ENCODE measurements around the gene SOSTDC1.
"Not testable (repeated sequence)": the region's sequence is repeated elsewhere in the genome, so short reads cannot be mapped to it uniquely, and the experiment has no call there.

Gene SOSTDC1

GRCh38 chr7:16465469-16466361, at the start of gene SOSTDC1:
Gene SOSTDC1, minus strand, starts transcription at chr7:16465738. Its CDS starts 70 bp downstream, at chr7:16465668.
- Histone ChIP-seq H3K4me1 (ENCODE audit: insufficient read depth, low read length) (peaks cover 31% of the 10 kb centered on the region; the same call in 1 of the 2 replicates), H3K27me3 (ENCODE audit: insufficient read depth, low read length) (no peaks in the 10 kb centered on the region), H3K36me3 (ENCODE audit: insufficient read depth, low read depth, low read length) (no peaks in the 10 kb centered on the region), H3K9ac (ENCODE audit: low read depth, low read length) (peak within 1 kb of the TSS; percentile 19; the same call in 1 of the 2 replicates), H3K9me3 (ENCODE audit: insufficient read depth, low read depth, low read length) (no peaks in the 10 kb centered on the region), H3K27ac (ENCODE audit: low read length) (no peak within 1 kb of the TSS), H3K4me3 (ENCODE audit: low read length) (peak within 1 kb of the TSS; percentile 35)

GRCh38 chr7:16514729-16515128, 49.2 kb upstream of the SOSTDC1 start:
- Histone ChIP-seq H3K36me3 (ENCODE audit: insufficient read depth, low read depth, low read length) (no peaks in the 10 kb centered on the region), H3K9ac (ENCODE audit: low read depth, low read length) (no peak overlapping the region), H3K4me1 (ENCODE audit: insufficient read depth, low read length) (no peaks in the 10 kb centered on the region), H3K9me3 (ENCODE audit: insufficient read depth, low read depth, low read length) (no peaks in the 10 kb centered on the region), H3K27ac (ENCODE audit: low read length) (no peak overlapping the region), H3K27me3 (ENCODE audit: insufficient read depth, low read length) (no peaks in the 10 kb centered on the region), H3K4me3 (ENCODE audit: low read length) (no peak overlapping the region)

GRCh38 chr7:16514271-16514670, 48.7 kb upstream of the SOSTDC1 start:
- Histone ChIP-seq H3K9me3 (ENCODE audit: insufficient read depth, low read depth, low read length) (no peaks in the 10 kb centered on the region), H3K4me3 (ENCODE audit: low read length) (no peak overlapping the region), H3K4me1 (ENCODE audit: insufficient read depth, low read length) (no peaks in the 10 kb centered on the region), H3K36me3 (ENCODE audit: insufficient read depth, low read depth, low read length) (no peaks in the 10 kb centered on the region), H3K9ac (ENCODE audit: low read depth, low read length) (no peak overlapping the region), H3K27me3 (ENCODE audit: insufficient read depth, low read length) (no peaks in the 10 kb centered on the region), H3K27ac (ENCODE audit: low read length) (no peak overlapping the region)

- Histone ChIP-seq H3K36me3 (ENCODE audit: insufficient read depth, low read depth, low read length) (no peaks in the 10 kb centered on the region), H3K4me1 (ENCODE audit: insufficient read depth, low read length) (no peaks in the 10 kb centered on the region), H3K4me3 (ENCODE audit: low read length) (no peak overlapping the region), H3K27me3 (ENCODE audit: insufficient read depth, low read length) (no peaks in the 10 kb centered on the region), H3K9me3 (ENCODE audit: insufficient read depth, low read depth, low read length) (no peaks in the 10 kb centered on the region), H3K9ac (ENCODE audit: low read depth, low read length) (no peak overlapping the region), H3K27ac (ENCODE audit: low read length) (no peak overlapping the region)
Observed at GRCh38 chr7:16512097-16512496, 46.6 kb upstream of the SOSTDC1 start.

- no peaks in the 10 kb centered on the region for H3K9me3 ChIP-seq (ENCODE audit: insufficient read depth, low read depth, low read length)
- no peak overlapping the region for H3K4me3 ChIP-seq (ENCODE audit: low read length)
- no peak overlapping the region for H3K9ac ChIP-seq (ENCODE audit: low read depth, low read length)
- H3K27me3 ChIP-seq (ENCODE audit: insufficient read depth, low read length) = no peaks in the 10 kb centered on the region
- H3K4me1 ChIP-seq (ENCODE audit: insufficient read depth, low read length) = no peaks in the 10 kb centered on the region
- H3K36me3 ChIP-seq (ENCODE audit: insufficient read depth, low read depth, low read length) = no peaks in the 10 kb centered on the region
- H3K27ac ChIP-seq (ENCODE audit: low read length) = no peak overlapping the region
Observed at GRCh38 chr7:16511314-16511713, 45.8 kb upstream of the SOSTDC1 start.

GRCh38 chr7:16509829-16510228, 44.3 kb upstream of the SOSTDC1 start:
- H3K9me3 ChIP-seq (ENCODE audit: insufficient read depth, low read depth, low read length) = no peaks in the 10 kb centered on the region
- no peak overlapping the region for H3K4me3 ChIP-seq (ENCODE audit: low read length)
- H3K36me3 ChIP-seq (ENCODE audit: insufficient read depth, low read depth, low read length) = no peaks in the 10 kb centered on the region
- H3K27ac ChIP-seq (ENCODE audit: low read length) = no peak overlapping the region
- no peaks in the 10 kb centered on the region for H3K4me1 ChIP-seq (ENCODE audit: insufficient read depth, low read length)
- no peaks in the 10 kb centered on the region for H3K27me3 ChIP-seq (ENCODE audit: insufficient read depth, low read length)
- H3K9ac ChIP-seq (ENCODE audit: low read depth, low read length) = no peak overlapping the region

GRCh38 chr7:16506422-16506821, 40.9 kb upstream of the SOSTDC1 start:
- H3K9ac ChIP-seq (ENCODE audit: low read depth, low read length); H3K9me3 ChIP-seq (ENCODE audit: insufficient read depth, low read depth, low read length); H3K36me3 ChIP-seq (ENCODE audit: insufficient read depth, low read depth, low read length); H3K27ac ChIP-seq (ENCODE audit: low read length); H3K27me3 ChIP-seq (ENCODE audit: insufficient read depth, low read length); H3K4me1 ChIP-seq (ENCODE audit: insufficient read depth, low read length); H3K4me3 ChIP-seq (ENCODE audit: low read length): not testable (repeated sequence)

GRCh38 chr7:16504019-16504418, 38.5 kb upstream of the SOSTDC1 start:
- no peaks in the 10 kb centered on the region for H3K4me1 ChIP-seq (ENCODE audit: insufficient read depth, low read length)
- no peak overlapping the region for H3K9ac ChIP-seq (ENCODE audit: low read depth, low read length)
- H3K27me3 ChIP-seq (ENCODE audit: insufficient read depth, low read length) = no peaks in the 10 kb centered on the region
- no peak overlapping the region for H3K27ac ChIP-seq (ENCODE audit: low read length)
- no peaks in the 10 kb centered on the region for H3K36me3 ChIP-seq (ENCODE audit: insufficient read depth, low read depth, low read length)
- H3K4me3 ChIP-seq (ENCODE audit: low read length) = no peak overlapping the region
- no peaks in the 10 kb centered on the region for H3K9me3 ChIP-seq (ENCODE audit: insufficient read depth, low read depth, low read length)

GRCh38 chr7:16502303-16502702, 36.8 kb upstream of the SOSTDC1 start:
- H3K4me3 ChIP-seq (ENCODE audit: low read length) = no peak overlapping the region

GRCh38 chr7:16498122-16498521, 32.6 kb upstream of the SOSTDC1 start:
- no peak overlapping the region for H3K9ac ChIP-seq (ENCODE audit: low read depth, low read length)
- H3K27me3 ChIP-seq (ENCODE audit: insufficient read depth, low read length) = no peaks in the 10 kb centered on the region
- H3K9me3 ChIP-seq (ENCODE audit: insufficient read depth, low read depth, low read length) = no peaks in the 10 kb centered on the region
- no peak overlapping the region for H3K27ac ChIP-seq (ENCODE audit: low read length)
- H3K4me3 ChIP-seq (ENCODE audit: low read length) = no peak overlapping the region
- H3K36me3 ChIP-seq (ENCODE audit: insufficient read depth, low read depth, low read length) = no peaks in the 10 kb centered on the region
- H3K4me1 ChIP-seq (ENCODE audit: insufficient read depth, low read length) = no peaks in the 10 kb centered on the region

More at GRCh38 chr7:16502303-16502702, 36.8 kb upstream of the SOSTDC1 start:
- Histone ChIP-seq H3K27ac (ENCODE audit: low read length) (no peak overlapping the region), H3K4me1 (ENCODE audit: insufficient read depth, low read length) (no peaks in the 10 kb centered on the region), H3K36me3 (ENCODE audit: insufficient read depth, low read depth, low read length) (no peaks in the 10 kb centered on the region), H3K27me3 (ENCODE audit: insufficient read depth, low read length) (no peaks in the 10 kb centered on the region), H3K9ac (ENCODE audit: low read depth, low read length) (no peak overlapping the region), H3K9me3 (ENCODE audit: insufficient read depth, low read depth, low read length) (no peaks in the 10 kb centered on the region)

GRCh38 chr7:16494955-16495719, 29.6 kb upstream of the SOSTDC1 start:
- Histone ChIP-seq H3K36me3 (ENCODE audit: insufficient read depth, low read depth, low read length) (no peaks in the 10 kb centered on the region), H3K4me1 (ENCODE audit: insufficient read depth, low read length) (no peaks in the 10 kb centered on the region), H3K9ac (ENCODE audit: low read depth, low read length) (no peak overlapping the region), H3K9me3 (ENCODE audit: insufficient read depth, low read depth, low read length) (no peaks in the 10 kb centered on the region), H3K27ac (ENCODE audit: low read length) (no peak overlapping the region), H3K4me3 (ENCODE audit: low read length) (no peak overlapping the region), H3K27me3 (ENCODE audit: insufficient read depth, low read length) (no peaks in the 10 kb centered on the region)

- H3K4me1 ChIP-seq (ENCODE audit: insufficient read depth, low read length) = no peaks in the 10 kb centered on the region
- H3K4me3 ChIP-seq (ENCODE audit: low read length) = no peak overlapping the region
- no peak overlapping the region for H3K27ac ChIP-seq (ENCODE audit: low read length)
- H3K36me3 ChIP-seq (ENCODE audit: insufficient read depth, low read depth, low read length) = no peaks in the 10 kb centered on the region
- no peak overlapping the region for H3K9ac ChIP-seq (ENCODE audit: low read depth, low read length)
- H3K9me3 ChIP-seq (ENCODE audit: insufficient read depth, low read depth, low read length) = no peaks in the 10 kb centered on the region
- H3K27me3 ChIP-seq (ENCODE audit: insufficient read depth, low read length) = no peaks in the 10 kb centered on the region
Observed at GRCh38 chr7:16494551-16494950, 29.0 kb upstream of the SOSTDC1 start.

Data from iPS-20b (cell line).